Muscle layer of duodenum (tissue), 2 donors: Measurements from ENCODE around the gene BTRC.
"Not testable (repeated sequence)": the region's sequence is repeated elsewhere in the genome, so short reads cannot be mapped to it uniquely, and the experiment has no call there.

Experiments
- H3K27ac ChIP-seq: one replicate; pipeline ENCODE4 v1.7.0; 2013; ENCODE audit warnings: mild to moderate bottlenecking, low read length
- H3K27me3 ChIP-seq: one replicate; pipeline ENCODE4 v1.7.0; 2013; ENCODE audit warnings: low read depth, mild to moderate bottlenecking, control low read depth, low read length
- H3K36me3 ChIP-seq, 2 donors: one replicate each; pipeline ENCODE4 v1.7.0; 2013; ENCODE audit warnings: low read length in 2 of 2, control low read depth in 1 of 2, mild to moderate bottlenecking in 1 of 2; ENCODE audit not compliant: insufficient read depth in 2 of 2, control insufficient read depth in 1 of 2
- H3K4me1 ChIP-seq, 2 donors: one replicate each; pipeline ENCODE4 v1.7.0; 2013; ENCODE audit warnings: low read length in 2 of 2, mild to moderate bottlenecking in 2 of 2, control low read depth in 1 of 2, moderate library complexity in 1 of 2; ENCODE audit not compliant: insufficient read depth in 2 of 2, control insufficient read depth in 1 of 2
- H3K4me3 ChIP-seq, 2 donors: one replicate each; pipeline ENCODE4 v1.7.0; 2013; ENCODE audit warnings: low read length in 2 of 2, low read depth in 1 of 2, mild to moderate bottlenecking in 1 of 2
- H3K9me3 ChIP-seq, 2 donors: one replicate each; pipeline ENCODE4 v1.7.0; 2013; ENCODE audit warnings: low read length in 2 of 2, control low read depth in 1 of 2, mild to moderate bottlenecking in 1 of 2; ENCODE audit not compliant: control insufficient read depth in 1 of 2
- donor health status: healthy.

Gene BTRC

DNA sequence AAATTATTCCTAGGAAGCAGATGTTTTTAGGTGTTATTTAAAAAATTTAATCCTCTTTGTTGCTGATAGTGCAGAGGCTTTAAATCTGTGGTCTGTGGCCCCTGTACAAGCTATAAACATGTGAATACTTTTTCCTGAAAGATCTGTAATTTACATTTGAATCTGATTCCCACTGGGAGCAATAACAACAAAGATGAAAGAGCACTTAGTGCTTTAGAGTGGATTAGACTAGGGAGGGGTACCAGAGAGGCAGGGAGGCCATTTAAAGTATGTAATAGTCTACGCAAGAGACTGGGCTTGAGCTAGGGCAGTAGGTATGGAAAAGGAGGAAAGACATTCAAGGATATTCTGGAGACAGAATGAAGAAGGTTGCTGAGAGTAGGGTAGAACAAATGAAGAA is 19.1 kb downstream of the BTRC start:
- Histone ChIP-seq H3K27ac (no peak overlapping the region), H3K9me3 (no peaks in the 10 kb centered on the region), H3K4me3 (no peak overlapping the region), H3K4me1 (no peaks in the 10 kb centered on the region), H3K27me3 (no peaks in the 10 kb centered on the region), H3K36me3 (peaks cover 0 to 3% of the 10 kb centered on the region in 2 donors)

DNA sequence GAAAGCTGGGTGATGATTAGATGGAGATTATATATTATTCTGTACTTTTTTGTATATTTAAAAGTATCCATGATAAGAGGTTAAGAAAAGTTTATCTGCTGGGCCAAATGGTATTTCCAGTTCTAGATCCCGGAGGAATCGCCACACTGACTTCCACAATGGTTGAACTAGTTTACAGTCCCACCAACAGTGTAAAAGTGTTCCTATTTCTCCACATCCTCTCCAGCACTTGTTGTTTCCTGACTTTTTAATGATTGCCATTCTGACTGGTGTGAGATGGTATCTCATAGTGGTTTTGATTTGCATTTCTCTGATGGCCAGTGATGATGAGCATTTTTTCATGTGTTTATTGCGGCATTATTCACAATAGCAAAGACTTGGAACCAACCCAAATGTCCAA is 20.0 kb downstream of the BTRC start:
- H3K4me3 ChIP-seq, H3K27ac ChIP-seq, H3K9me3 ChIP-seq, H3K36me3 ChIP-seq, H3K27me3 ChIP-seq, H3K4me1 ChIP-seq: not testable (repeated sequence)

DNA sequence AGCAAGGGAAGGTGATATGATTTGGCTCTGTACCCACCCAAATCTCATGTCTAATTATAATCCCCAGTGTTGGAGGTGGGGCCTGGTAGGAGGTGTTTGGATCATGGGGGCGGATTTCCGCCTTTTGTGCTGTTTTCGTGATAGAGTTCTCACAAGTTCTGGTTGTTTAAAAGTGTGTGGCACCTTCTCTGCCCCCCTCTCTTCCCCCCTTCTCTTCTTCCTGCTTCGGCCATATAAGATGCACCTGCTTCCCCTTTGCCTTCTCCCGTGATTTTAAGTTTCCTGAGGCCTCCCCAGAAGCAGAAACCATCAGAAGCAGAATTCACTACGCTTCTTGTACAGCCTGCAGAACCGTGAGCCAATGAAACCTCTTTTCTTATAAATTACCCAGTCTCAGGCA is 21.1 kb downstream of the BTRC start:
- Histone ChIP-seq H3K4me3 (no peak overlapping the region), H3K27ac (no peak overlapping the region), H3K36me3 (no peaks in the 10 kb centered on the region), H3K27me3 (no peaks in the 10 kb centered on the region), H3K4me1 (no peaks in the 10 kb centered on the region), H3K9me3 (no peaks in the 10 kb centered on the region)

DNA sequence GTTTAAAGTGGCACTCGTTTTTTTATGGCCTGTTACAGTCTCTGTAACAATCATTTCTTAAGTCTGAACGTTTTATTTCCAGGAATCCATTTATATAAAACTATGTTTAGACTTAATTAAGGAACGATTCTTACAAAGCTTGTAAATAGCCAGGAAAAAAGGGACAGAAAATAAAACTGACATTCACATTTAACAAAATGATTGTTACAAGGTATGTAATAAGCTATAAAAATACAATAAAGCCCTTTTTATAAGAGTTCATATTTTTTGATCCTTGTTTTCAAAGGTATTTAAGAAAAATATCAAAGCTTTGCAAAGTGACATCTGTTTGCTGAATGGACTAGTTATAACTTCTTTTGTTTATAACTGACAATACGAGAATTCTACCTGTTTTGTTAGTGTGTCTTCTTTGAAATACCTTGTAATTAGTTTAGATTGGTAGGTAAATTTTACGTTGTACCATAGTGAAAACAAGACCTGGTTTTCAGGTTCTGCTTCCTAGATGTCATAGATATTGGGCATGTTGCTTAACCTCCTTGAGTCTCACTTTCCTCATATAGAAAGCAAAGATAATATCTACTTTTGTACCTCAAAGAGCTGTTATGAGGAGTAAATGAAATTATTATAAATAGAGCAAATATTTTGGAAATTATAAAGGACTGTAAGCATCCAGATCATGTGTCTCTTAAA is 25.8 kb downstream of the BTRC start:
- Histone ChIP-seq H3K36me3 (no peaks in the 10 kb centered on the region), H3K27ac (no peak overlapping the region), H3K4me1 (peaks cover 0 to 8% of the 10 kb centered on the region in 2 donors)

DNA sequence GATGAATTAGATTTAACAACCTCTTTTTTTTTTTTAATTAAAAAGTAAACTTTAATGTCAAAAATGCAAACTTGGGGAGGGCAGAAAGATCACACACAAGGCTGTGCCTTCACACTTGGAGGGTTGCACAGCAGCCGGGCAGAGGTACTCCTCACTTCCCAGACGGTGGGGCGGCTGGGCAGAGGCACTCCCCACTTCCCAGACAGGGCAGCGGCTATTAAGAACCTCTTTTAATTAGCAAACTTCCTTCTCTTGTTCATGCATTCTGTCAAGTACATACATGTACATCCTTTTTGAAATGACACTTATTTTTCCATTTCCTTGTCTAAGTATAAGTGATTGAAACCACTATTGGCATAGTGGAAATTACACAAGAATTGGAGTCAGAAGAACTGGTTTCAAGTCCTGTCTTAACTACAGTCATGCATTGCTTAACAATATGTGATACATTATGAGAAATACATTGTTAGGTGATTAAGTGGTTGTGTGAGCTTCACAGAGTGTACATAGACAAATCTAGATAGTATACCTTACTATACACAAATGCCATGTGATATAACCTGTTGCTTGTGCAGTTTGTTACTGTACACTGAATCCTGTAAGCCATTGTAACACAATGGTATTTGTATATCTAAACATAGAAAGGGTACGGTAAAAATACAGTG is 26.5 kb downstream of the BTRC start:
- no peaks in the 10 kb centered on the region for H3K36me3 ChIP-seq
- H3K27ac ChIP-seq = no peak overlapping the region
- H3K4me1 ChIP-seq = peaks cover 0 to 8% of the 10 kb centered on the region in 2 donors
- H3K9me3 ChIP-seq = no peaks in the 10 kb centered on the region
- no peaks in the 10 kb centered on the region for H3K27me3 ChIP-seq
- no peak overlapping the region for H3K4me3 ChIP-seq

More for the DNA sequence above, 25.8 kb downstream of the BTRC start:
- Histone ChIP-seq H3K9me3 (no peaks in the 10 kb centered on the region), H3K27me3 (no peaks in the 10 kb centered on the region), H3K4me3 (no peak overlapping the region)

DNA sequence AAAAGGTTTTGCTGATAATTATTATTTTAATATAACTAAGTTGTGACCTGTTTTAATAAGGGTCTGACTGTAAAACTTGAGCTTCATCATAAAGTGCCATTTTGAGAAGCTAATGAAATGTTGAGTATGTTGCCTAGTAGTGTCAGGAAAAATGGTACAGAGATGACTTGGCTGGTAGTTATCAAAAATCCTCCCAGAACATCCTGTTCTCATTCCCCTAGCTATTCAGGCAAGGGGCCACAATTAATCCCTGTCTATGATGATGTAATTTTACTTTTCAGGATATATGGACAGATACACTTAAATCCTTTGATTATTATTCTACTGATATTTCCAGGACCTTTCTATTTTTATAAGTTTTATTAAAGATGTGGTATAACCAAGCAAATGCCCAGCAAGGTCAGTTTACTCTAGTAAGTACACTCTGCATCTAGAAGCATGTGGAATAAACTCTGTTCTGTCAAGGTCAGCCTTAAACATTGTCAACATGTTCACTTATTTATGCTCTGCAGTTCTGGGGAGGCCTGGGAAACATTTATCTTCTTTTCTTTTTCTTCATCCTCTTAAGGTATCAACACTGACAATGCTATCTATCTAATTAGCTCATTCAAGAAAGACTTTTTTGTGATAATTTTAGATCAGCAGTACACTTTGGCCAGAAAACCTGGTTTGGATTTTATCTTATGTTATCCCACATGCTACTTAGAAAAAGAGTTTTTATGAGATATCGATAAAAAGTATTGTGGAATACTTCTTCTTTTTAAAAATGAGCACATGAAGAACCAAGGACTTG is 32.1 kb downstream of the BTRC start:
- Histone ChIP-seq H3K9me3 (no peaks in the 10 kb centered on the region), H3K4me3 (no peak overlapping the region), H3K4me1 (peaks cover 0 to 20% of the 10 kb centered on the region in 2 donors), H3K27ac (no peak overlapping the region), H3K27me3 (no peaks in the 10 kb centered on the region), H3K36me3 (no peaks in the 10 kb centered on the region)

DNA sequence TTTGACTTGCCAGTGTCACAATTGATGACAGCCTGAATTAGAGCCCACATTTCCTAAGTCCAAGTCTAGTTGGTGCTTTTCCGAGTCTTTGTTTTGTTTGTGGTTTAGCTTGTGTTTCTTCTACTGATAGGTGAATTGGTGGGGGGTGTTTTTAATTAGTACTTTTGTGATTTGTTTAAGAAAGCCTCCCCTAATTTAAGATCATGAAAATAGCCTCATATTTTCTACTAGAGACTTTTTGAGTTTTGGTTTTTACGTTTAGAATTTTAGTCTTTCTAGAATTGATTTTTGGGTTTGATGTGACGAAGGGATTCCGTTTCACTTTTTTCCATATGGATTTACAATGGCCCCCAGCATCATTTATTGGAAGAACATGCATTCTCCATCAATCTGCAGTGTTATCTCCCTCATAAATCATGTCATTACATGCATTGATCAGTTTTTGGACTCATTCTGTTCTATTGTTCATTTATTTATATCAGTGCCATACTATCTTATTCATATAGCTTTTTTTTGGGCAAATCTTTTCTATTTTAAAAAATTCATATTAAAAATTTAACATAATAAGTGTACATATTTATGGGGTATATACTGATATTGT is 32.8 kb downstream of the BTRC start:
- Histone ChIP-seq H3K27ac (no peak overlapping the region), H3K27me3 (no peaks in the 10 kb centered on the region), H3K36me3 (no peaks in the 10 kb centered on the region), H3K4me1 (peaks cover 0 to 22% of the 10 kb centered on the region in 2 donors), H3K9me3 (no peaks in the 10 kb centered on the region), H3K4me3 (no peak overlapping the region)

DNA sequence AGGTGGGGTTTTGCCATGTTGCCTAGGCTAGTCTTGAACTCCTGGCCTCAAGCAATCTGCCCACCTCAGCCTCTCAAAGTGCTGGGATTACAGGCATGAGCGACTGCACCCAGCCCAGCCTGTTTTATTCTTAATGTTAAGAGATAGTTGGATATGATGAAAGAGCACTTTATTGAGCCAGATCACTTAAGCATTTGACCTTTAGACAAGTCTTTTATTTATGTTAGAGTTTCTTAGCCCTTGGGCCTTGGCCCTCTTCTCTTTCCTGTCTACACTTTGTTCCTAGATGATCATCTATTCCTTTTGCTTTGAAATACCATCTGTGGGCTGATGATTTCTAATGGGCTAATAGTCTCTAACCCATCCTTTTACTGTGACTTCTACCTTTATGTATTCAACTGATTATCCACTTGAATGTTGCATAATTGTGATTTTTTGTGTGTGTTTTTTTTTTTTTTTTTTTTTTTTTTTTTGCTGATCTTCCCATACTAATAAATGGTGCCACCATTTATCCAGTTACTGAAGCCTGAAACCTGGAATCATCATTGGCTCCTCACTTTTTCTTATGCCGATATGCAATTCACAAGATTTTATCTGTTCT is 34.8 kb downstream of the BTRC start:
- no peaks in the 10 kb centered on the region for H3K27me3 ChIP-seq
- no peaks in the 10 kb centered on the region for H3K36me3 ChIP-seq
- peaks cover 0 to 22% of the 10 kb centered on the region in 2 donors for H3K4me1 ChIP-seq
- H3K27ac ChIP-seq = no peak overlapping the region
- no peaks in the 10 kb centered on the region for H3K9me3 ChIP-seq
- no peak overlapping the region for H3K4me3 ChIP-seq

DNA sequence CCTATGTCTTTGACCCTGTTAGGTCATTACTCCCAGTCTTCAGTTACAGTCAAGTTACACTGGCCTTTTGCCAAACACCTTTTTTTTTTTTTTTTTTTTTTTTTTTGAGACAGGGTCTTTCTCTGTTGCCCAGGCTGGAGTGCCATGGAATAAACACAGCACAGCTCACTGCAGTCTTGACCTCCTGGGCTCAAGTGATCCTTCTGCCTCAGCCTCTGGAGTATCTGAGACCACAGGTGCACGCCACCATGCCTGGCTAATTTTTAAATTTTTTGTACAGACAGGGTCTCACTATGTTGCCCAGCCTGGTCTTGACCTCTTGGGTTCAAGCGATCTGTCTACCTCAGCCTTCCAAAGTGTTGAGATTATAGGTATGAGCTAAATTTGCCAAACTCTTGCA is 35.6 kb downstream of the BTRC start:
- not testable (repeated sequence) for H3K27ac ChIP-seq, H3K9me3 ChIP-seq, H3K27me3 ChIP-seq, H3K36me3 ChIP-seq, H3K4me3 ChIP-seq
- peaks cover 0 to 17% of the 10 kb centered on the region in 2 donors for H3K4me1 ChIP-seq

DNA sequence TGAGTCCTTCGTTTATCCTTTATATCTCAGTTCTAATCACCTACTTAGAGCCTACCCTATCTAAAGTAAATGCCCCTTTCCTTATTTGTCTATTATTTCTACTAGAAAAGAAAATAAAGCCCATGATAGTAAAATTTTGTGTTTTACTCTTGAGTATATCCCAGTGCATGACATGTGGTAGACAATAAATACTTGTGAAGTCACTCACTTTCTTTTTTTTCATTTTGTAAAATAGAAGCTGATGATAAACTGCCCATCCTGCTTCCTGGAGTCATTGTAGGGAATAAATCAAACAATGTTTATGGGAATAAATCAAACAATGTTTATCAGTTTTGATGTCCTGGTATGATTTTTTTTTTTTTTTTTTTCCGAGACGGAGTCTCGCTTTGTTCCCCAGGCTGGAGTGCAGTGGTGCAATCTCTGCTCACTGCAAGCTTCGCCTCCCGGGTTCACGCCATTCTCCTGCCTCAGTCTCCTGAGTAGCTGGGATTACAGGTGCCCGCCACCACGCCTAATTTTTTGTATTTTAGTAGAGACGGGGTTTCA is 36.1 kb downstream of the BTRC start:
- Histone ChIP-seq H3K4me1 (peaks cover 0 to 14% of the 10 kb centered on the region in 2 donors), H3K4me3 (no peak overlapping the region), H3K9me3 (no peaks in the 10 kb centered on the region), H3K36me3 (no peaks in the 10 kb centered on the region), H3K27ac (no peak overlapping the region), H3K27me3 (no peaks in the 10 kb centered on the region)

DNA sequence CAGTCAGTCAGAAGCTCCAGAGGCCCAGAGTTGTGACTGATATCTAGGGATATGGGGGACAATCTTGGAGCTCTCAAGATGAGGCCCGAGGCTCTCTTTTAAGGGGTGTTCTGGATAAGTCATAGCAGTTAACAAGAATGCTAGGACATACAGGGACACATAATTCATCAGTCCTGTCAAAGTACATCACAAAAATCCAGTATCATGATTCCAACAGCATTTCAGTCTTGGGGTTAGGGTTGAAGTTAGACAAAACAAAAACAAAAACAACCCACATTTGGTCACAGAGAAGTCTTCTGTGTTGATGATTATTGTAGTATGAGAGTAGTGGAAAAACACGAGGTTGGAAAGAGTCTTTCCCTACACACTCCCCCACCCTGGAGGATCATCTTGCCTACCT is 39.4 kb downstream of the BTRC start:
- H3K36me3 ChIP-seq = no peaks in the 10 kb centered on the region
- H3K27ac ChIP-seq = no peak overlapping the region
- no peaks in the 10 kb centered on the region for H3K27me3 ChIP-seq
- H3K4me1 ChIP-seq = peaks cover 0 to 2% of the 10 kb centered on the region in 2 donors
- no peak overlapping the region for H3K4me3 ChIP-seq
- H3K9me3 ChIP-seq = no peaks in the 10 kb centered on the region
